ENCODE measurements around the gene KRTAP20-3.

KRTAP20-3 gene

DNA sequence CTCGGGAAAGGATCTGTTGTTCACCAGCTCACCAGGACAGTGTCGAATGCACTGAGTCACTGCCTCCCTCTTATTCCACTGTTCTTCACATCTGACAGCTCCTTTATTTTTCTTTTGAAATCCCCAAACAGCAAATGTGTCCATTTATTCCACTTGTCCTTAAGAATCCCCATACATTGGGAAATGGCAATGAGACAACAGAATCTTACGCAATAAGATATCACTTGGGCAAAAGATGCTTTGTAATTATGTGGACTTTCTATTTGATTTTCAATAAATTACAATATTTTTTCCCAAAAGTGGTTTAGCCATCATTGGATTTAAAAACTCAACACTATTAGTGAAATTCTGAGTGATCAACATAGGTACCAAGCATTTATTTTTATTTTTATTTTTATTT, 4.0 kb upstream of the KRTAP20-3 start:
- H3K36me3 Mint-ChIP-seq (ENCODE audit: low read depth) = no peaks in the 10 kb centered on the region
- no peak overlapping the region for H3K4me3 Mint-ChIP-seq
- peaks cover 4% of the 10 kb centered on the region for H3K9me3 Mint-ChIP-seq
- H3K27me3 Mint-ChIP-seq = no peaks in the 10 kb centered on the region
- no peak overlapping the region for H3K27ac Mint-ChIP-seq
- no peaks in the 10 kb centered on the region for H3K4me1 Mint-ChIP-seq (ENCODE audit: low read depth)

DNA sequence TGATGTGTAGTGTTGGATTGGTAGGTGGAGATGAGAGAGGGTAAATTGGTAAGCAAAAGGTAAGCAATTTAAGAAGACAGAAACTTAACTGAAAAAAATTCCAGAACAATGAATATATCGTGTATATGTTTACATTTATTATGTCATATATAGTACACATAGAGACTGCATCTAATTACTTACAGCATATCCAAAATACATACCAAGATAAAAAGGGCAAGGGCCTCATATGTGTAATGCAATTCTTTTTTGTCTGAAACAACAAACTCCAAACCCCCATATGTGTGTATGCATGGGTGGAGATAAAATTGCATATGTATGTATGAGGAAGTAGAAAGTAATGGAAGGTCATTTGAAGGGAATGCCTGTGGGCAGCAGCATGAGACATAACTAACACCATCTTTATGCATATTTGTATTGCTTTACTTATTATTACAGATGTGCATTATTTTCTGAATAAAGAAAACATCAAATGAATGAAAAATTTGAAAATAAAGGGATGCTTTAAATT, 4.3 kb downstream of the KRTAP20-3 start:
- Mint-ChIP-seq H3K27me3 (peaks cover 3% of the 10 kb centered on the region), H3K27ac (no peak overlapping the region), H3K9me3 (peaks cover 11% of the 10 kb centered on the region), H3K36me3 (ENCODE audit: low read depth) (no peaks in the 10 kb centered on the region), H3K4me1 (ENCODE audit: low read depth) (no peaks in the 10 kb centered on the region), H3K4me3 (no peak overlapping the region)

GRCh38 chr21:30652891-30653290, 10.2 kb downstream of the KRTAP20-3 start:
- Mint-ChIP-seq H3K27me3 (peaks cover 3% of the 10 kb centered on the region), H3K4me3 (no peak overlapping the region), H3K9me3 (peaks cover 11% of the 10 kb centered on the region), H3K36me3 (ENCODE audit: low read depth) (no peaks in the 10 kb centered on the region), H3K4me1 (ENCODE audit: low read depth) (no peaks in the 10 kb centered on the region), H3K27ac (no peak overlapping the region)

DNA sequence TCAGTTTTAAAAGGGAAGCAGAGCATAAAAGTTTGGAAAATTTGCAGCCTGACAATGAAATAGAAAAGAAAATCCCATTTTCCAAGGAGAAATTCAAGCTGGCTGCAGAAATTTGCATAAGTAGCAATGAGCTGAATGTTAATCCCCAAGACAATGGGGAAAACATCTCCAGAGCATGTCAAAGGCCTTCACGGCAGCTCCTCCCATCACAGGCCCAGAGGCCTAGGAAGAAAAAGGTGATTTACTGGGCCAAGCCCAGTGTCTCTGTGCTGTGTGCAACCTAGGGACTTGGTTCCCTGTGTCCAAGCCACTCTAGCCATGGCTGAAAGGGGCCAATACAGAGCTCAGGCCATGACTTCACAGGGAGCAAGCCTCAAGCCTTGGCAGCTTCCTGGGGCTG, 26.1 kb downstream of the KRTAP20-3 start:
- Mint-ChIP-seq H3K36me3 (ENCODE audit: low read depth) (no peaks in the 10 kb centered on the region), H3K27ac (no peak overlapping the region), H3K9me3 (peaks cover 10% of the 10 kb centered on the region), H3K27me3 (no peaks in the 10 kb centered on the region), H3K4me3 (no peak overlapping the region), H3K4me1 (ENCODE audit: low read depth) (no peaks in the 10 kb centered on the region)

DNA sequence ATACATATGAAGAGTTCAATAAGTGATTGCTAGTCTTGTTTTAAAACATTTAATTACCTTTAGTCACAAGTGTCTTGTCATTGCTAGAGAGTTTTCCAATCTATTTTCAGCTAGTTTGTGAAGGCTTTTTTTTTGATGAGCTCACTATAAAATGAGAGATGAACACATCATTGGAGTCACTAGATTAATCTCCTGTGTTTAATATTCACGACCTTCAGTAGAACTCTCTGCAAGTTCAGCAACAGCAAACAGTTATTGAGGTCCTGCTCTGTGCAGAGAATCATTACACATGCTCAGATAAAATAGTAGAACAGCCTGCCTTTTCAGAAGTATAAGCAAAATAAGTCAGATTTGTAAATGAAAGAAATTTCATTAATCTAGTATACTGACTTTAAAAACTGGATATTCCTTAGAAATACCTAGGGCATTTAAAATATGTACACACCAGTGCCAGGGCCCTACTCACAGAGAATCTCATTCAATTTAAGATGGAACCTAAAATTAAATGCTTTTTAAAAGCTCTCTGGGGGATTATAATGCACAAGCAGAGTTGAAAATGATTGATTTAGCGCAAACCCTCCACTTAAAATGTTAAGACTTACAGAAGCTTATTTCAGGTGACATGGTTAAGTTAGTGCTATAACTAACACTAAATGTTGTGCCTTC, 30.5 kb downstream of the KRTAP20-3 start:
- Mint-ChIP-seq H3K36me3 (ENCODE audit: low read depth) (no peaks in the 10 kb centered on the region), H3K27me3 (no peaks in the 10 kb centered on the region), H3K4me3 (no peak overlapping the region), H3K4me1 (ENCODE audit: low read depth) (no peaks in the 10 kb centered on the region), H3K9me3 (peaks cover 6% of the 10 kb centered on the region), H3K27ac (no peak overlapping the region)

- Mint-ChIP-seq H3K27me3 (no peaks in the 10 kb centered on the region), H3K4me3 (no peak overlapping the region), H3K4me1 (ENCODE audit: low read depth) (no peaks in the 10 kb centered on the region), H3K27ac (no peak overlapping the region), H3K36me3 (ENCODE audit: low read depth) (no peaks in the 10 kb centered on the region), H3K9me3 (peaks cover 6% of the 10 kb centered on the region)
Measured at GRCh38 chr21:30674312-30674711, 31.6 kb downstream of the KRTAP20-3 start.

GRCh38 chr21:30676737-30677136, 34.1 kb downstream of the KRTAP20-3 start:
- Mint-ChIP-seq H3K4me1 (ENCODE audit: low read depth) (no peaks in the 10 kb centered on the region), H3K9me3 (no peaks in the 10 kb centered on the region), H3K27ac (no peak overlapping the region), H3K36me3 (ENCODE audit: low read depth) (no peaks in the 10 kb centered on the region), H3K4me3 (no peak overlapping the region), H3K27me3 (peaks cover 3% of the 10 kb centered on the region)

DNA sequence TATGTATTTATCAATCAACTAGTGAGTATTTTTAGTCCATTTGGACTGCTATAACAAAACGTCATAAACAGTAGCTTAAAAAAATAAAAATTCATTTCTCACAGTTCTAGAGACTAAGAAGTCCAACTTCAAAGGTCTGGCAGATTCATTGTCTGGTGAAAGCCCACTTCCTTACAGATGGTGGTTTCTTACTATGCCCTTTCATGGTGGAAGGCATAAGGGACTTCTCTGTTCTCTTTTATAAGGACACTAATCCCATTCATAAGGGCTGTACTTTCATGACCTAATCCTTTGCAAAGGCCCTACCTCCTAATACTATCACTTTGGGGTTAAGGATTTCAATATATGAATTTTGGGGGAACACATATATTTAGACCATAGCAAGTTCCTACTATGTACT, 37.9 kb downstream of the KRTAP20-3 start:
- no peak overlapping the region for H3K27ac Mint-ChIP-seq
- H3K9me3 Mint-ChIP-seq = peaks cover 5% of the 10 kb centered on the region
- peaks cover 3% of the 10 kb centered on the region for H3K27me3 Mint-ChIP-seq
- H3K36me3 Mint-ChIP-seq (ENCODE audit: low read depth) = no peaks in the 10 kb centered on the region
- no peak overlapping the region for H3K4me3 Mint-ChIP-seq
- H3K4me1 Mint-ChIP-seq (ENCODE audit: low read depth) = no peaks in the 10 kb centered on the region

DNA sequence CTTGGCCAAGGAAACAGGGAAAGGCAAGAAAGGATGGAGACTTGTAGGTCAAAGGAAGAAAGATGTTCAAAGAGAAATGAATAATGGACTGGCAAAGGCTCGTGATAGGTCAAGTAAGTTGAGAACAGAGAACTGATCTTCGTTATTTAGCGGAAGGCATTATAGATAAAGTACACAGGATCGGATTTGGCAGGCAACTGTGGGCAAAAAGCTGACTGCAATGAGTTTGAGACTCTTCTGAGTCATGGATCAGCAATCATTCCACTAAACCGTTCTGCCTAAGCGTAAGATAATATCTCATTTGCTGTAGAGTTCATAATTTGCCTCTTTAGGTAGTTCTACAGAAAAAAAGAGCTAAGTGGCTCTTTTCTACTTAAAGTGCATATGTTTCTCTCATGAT, 41.8 kb downstream of the KRTAP20-3 start:
- no peak overlapping the region for H3K27ac Mint-ChIP-seq
- no peaks in the 10 kb centered on the region for H3K4me1 Mint-ChIP-seq (ENCODE audit: low read depth)
- H3K9me3 Mint-ChIP-seq = peaks cover 5% of the 10 kb centered on the region
- no peaks in the 10 kb centered on the region for H3K36me3 Mint-ChIP-seq (ENCODE audit: low read depth)
- H3K27me3 Mint-ChIP-seq = peaks cover 3% of the 10 kb centered on the region
- no peak overlapping the region for H3K4me3 Mint-ChIP-seq

DNA sequence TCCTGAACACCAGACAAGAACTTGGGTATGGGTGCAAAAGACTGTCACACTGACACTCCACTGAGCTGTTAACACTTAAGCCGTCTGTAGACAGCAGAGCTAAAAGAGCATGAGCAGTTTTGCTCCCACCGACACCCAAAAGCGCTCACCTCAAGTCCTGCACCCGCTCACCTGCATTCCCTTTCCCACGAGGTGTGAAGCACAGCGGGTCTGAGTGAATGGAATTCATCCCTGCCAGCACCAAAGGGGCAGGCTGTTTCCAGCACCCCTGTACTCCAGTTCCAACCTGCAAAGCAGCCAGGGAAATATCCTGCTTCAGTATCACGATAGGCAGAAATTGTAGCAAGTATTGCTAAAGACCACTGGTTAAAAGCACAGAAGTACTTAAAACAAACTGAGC, 47.2 kb downstream of the KRTAP20-3 start:
- H3K27ac Mint-ChIP-seq = no peak overlapping the region
- peaks cover 4% of the 10 kb centered on the region for H3K27me3 Mint-ChIP-seq
- no peaks in the 10 kb centered on the region for H3K36me3 Mint-ChIP-seq (ENCODE audit: low read depth)
- peaks cover 3% of the 10 kb centered on the region for H3K9me3 Mint-ChIP-seq
- no peak overlapping the region for H3K4me3 Mint-ChIP-seq
- H3K4me1 Mint-ChIP-seq (ENCODE audit: low read depth) = no peaks in the 10 kb centered on the region

Measured in stimulated activated naive CD8-positive, alpha-beta T cell treated with anti-CD3 and anti-CD28 coated beads, Interleukin-15, Interleukin-2, amounts not matched to agents 100 ng/mL and 50 ng/mL, for 24 hours (primary cell).